Thymus (tissue), 11 donors: ENCODE measurements around the gene CYTH3. TPM values are rescaled to one million over a fixed set of nuclear protein-coding genes. Genes with fewer than 3 reads are reported as not detected.

Experiments
- DNase-seq, 9 donors: peaks; one replicate each; pipeline ENCODE4 v3.0.0-alpha.2; 2013; ENCODE audit warnings: low spot score in 9 of 9, low read depth in 6 of 9, missing footprints in 1 of 9
- H3K27ac ChIP-seq, 2 donors: one replicate each; pipeline ENCODE4 v1.5.1; 2013; ENCODE audit warnings: control low read depth in 1 of 2, low read depth in 1 of 2, low read length in 1 of 2, mild to moderate bottlenecking in 1 of 2, moderate library complexity in 1 of 2
- H3K27me3 ChIP-seq, 2 donors: one replicate each; pipeline ENCODE4 v1.5.1; 2013; ENCODE audit warnings: low read length in 1 of 2; ENCODE audit not compliant: control insufficient read depth in 2 of 2, insufficient read depth in 1 of 2
- H3K36me3 ChIP-seq, 2 donors: one replicate each; pipeline ENCODE4 v1.5.1; 2013; ENCODE audit warnings: low read length in 1 of 2, mild to moderate bottlenecking in 1 of 2, moderate library complexity in 1 of 2; ENCODE audit not compliant: control insufficient read depth in 2 of 2, insufficient read depth in 2 of 2
- H3K4me1 ChIP-seq, 2 donors: one replicate each; pipeline ENCODE4 v1.5.1; 2013; ENCODE audit warnings: low read length in 2 of 2; ENCODE audit not compliant: control insufficient read depth in 2 of 2, insufficient read depth in 2 of 2
- H3K4me3 ChIP-seq, 2 donors: one replicate each; pipeline ENCODE4 v1.5.1; 2013; ENCODE audit warnings: low read length in 2 of 2, control low read depth in 1 of 2, mild to moderate bottlenecking in 1 of 2
- H3K9me3 ChIP-seq, 2 donors: one replicate each; pipeline ENCODE4 v1.5.1; 2013; ENCODE audit warnings: low read length in 1 of 2, mild to moderate bottlenecking in 1 of 2; ENCODE audit not compliant: control insufficient read depth in 2 of 2, insufficient read depth in 1 of 2
- whole genome bisulfite sequencing: extraction: QIAGEN DNeasy Blood & Tissue Kit; methylation state at CpG from one replicate; pipeline ENCODE4 v1.1.7; 2013; 5-methylcytosine and 5-hydroxymethylcytosine counted together
- polyA plus RNA-seq: library from polyadenylated mRNA; stranded (reverse); fragments of 200-250 nt; gene quantifications from one replicate; pipeline ENCODE4 v1.2.3, GENCODE V29; 2013
- total RNA-seq: library from RNA; stranded (reverse); fragments of 120-200 nt; gene quantifications from one replicate; pipeline ENCODE4 v1.2.4, GENCODE V29; 2013
- donor health status: healthy.

The CYTH3 gene
- total and polyA plus RNA-seq, 2 donors, result 5.1 to 6.3 TPM

GRCh38 chr7:6244021-6244420, 28.4 kb downstream of the CYTH3 start:
- WGBS, result 97% methylated on average over 3 of the region's 3 CpGs
- H3K36me3 ChIP-seq, result no peaks in the 10 kb centered on the region
- H3K4me3 ChIP-seq, result no peak overlapping the region
- H3K4me1 ChIP-seq, result no peaks in the 10 kb centered on the region
- H3K27ac ChIP-seq, result no peak overlapping the region
- no peak for DNase-seq
- no peaks in the 10 kb centered on the region for H3K27me3 ChIP-seq
- H3K9me3 ChIP-seq, result no peaks in the 10 kb centered on the region

- no peaks in the 10 kb centered on the region for H3K36me3 ChIP-seq
- H3K27me3 ChIP-seq, result no peaks in the 10 kb centered on the region
- 97% methylated on average over 5 of the region's 5 CpGs for WGBS
- no peak overlapping the region for H3K4me3 ChIP-seq
- no peak for DNase-seq
- no peaks in the 10 kb centered on the region for H3K9me3 ChIP-seq
- H3K27ac ChIP-seq, result no peak overlapping the region
- no peaks in the 10 kb centered on the region for H3K4me1 ChIP-seq
Observed at GRCh38 chr7:6243168-6243567, 29.3 kb downstream of the CYTH3 start.

- no peak for DNase-seq
- whole genome bisulfite sequencing, result over 99% methylated on average over 5 of the region's 5 CpGs
- no peaks in the 10 kb centered on the region for H3K27me3 ChIP-seq
- H3K9me3 ChIP-seq, result no peaks in the 10 kb centered on the region
- no peak overlapping the region for H3K4me3 ChIP-seq
- H3K4me1 ChIP-seq, result no peaks in the 10 kb centered on the region
- H3K27ac ChIP-seq, result no peak overlapping the region
- H3K36me3 ChIP-seq, result no peaks in the 10 kb centered on the region
Observed at GRCh38 chr7:6242561-6242960, 29.9 kb downstream of the CYTH3 start.

GRCh38 chr7:6241607-6241973, 30.8 kb downstream of the CYTH3 start:
- 98% methylated on average over 4 of the region's 4 CpGs for WGBS
- no peak for DNase-seq
- H3K27me3 ChIP-seq, result no peaks in the 10 kb centered on the region
- no peaks in the 10 kb centered on the region for H3K9me3 ChIP-seq
- no peaks in the 10 kb centered on the region for H3K4me1 ChIP-seq
- no peak overlapping the region for H3K27ac ChIP-seq
- no peak overlapping the region for H3K4me3 ChIP-seq
- no peaks in the 10 kb centered on the region for H3K36me3 ChIP-seq

GRCh38 chr7:6238309-6238925, 34.0 kb downstream of the CYTH3 start:
- Histone ChIP-seq H3K4me1 (peaks cover 3 to 8% of the 10 kb centered on the region in 2 donors), H3K27ac (no peak overlapping the region), H3K36me3 (no peaks in the 10 kb centered on the region), H3K4me3 (no peak overlapping the region), H3K9me3 (no peaks in the 10 kb centered on the region), H3K27me3 (no peaks in the 10 kb centered on the region)
- 97% methylated on average over 5 of the region's 5 CpGs for WGBS
- DNase-seq, result no peak

- WGBS, result 96% methylated on average over 3 of the region's 3 CpGs
- no peak overlapping the region for H3K4me3 ChIP-seq
- H3K27ac ChIP-seq, result no peak overlapping the region
Observed at GRCh38 chr7:6237730-6238129, 34.7 kb downstream of the CYTH3 start.

GRCh38 chr7:6237011-6237410, 35.4 kb downstream of the CYTH3 start:
- no peaks in the 10 kb centered on the region for H3K36me3 ChIP-seq
- no peak for DNase-seq
- H3K27ac ChIP-seq, result no peak overlapping the region
- no peaks in the 10 kb centered on the region for H3K27me3 ChIP-seq
- H3K4me1 ChIP-seq, result peaks cover 3 to 8% of the 10 kb centered on the region in 2 donors
- 97% methylated on average over 7 of the region's 7 CpGs for WGBS
- H3K9me3 ChIP-seq, result no peaks in the 10 kb centered on the region
- H3K4me3 ChIP-seq, result no peak overlapping the region

More at GRCh38 chr7:6237730-6238129, 34.7 kb downstream of the CYTH3 start:
- no peaks in the 10 kb centered on the region for H3K36me3 ChIP-seq
- H3K27me3 ChIP-seq, result no peaks in the 10 kb centered on the region
- DNase-seq, result no peak
- no peaks in the 10 kb centered on the region for H3K9me3 ChIP-seq
- peaks cover 3 to 8% of the 10 kb centered on the region in 2 donors for H3K4me1 ChIP-seq

GRCh38 chr7:6235029-6235871, 37.2 kb downstream of the CYTH3 start:
- no peaks in the 10 kb centered on the region for H3K9me3 ChIP-seq
- DNase-seq, result no peak
- no peaks in the 10 kb centered on the region for H3K36me3 ChIP-seq
- H3K4me3 ChIP-seq, result no peak overlapping the region
- H3K27ac ChIP-seq, result no peak overlapping the region
- WGBS, result 96% methylated on average over 16 of the region's 16 CpGs
- peaks cover 3 to 8% of the 10 kb centered on the region in 2 donors for H3K4me1 ChIP-seq
- no peaks in the 10 kb centered on the region for H3K27me3 ChIP-seq

- WGBS, result 74% methylated on average over 6 of the region's 6 CpGs
Observed at GRCh38 chr7:6234384-6234783, 38.0 kb downstream of the CYTH3 start.

More at GRCh38 chr7:6234384-6234783, 38.0 kb downstream of the CYTH3 start:
- H3K27ac ChIP-seq, result no peak overlapping the region
- DNase-seq, result no peak
- no peaks in the 10 kb centered on the region for H3K27me3 ChIP-seq
- H3K4me1 ChIP-seq, result peaks cover 3 to 8% of the 10 kb centered on the region in 2 donors
- H3K9me3 ChIP-seq, result no peaks in the 10 kb centered on the region
- H3K4me3 ChIP-seq, result no peak overlapping the region
- H3K36me3 ChIP-seq, result no peaks in the 10 kb centered on the region
